ENCODE measurements around the gene HNRNPF.

Gene HNRNPF

GRCh38 chr10:43386549-43386948, 22.4 kb downstream of the HNRNPF start:
- no peak overlapping the region for H3K4me3 ChIP-seq (ENCODE audit: low read depth, low read length)
- no peak overlapping the region for H3K27ac ChIP-seq (ENCODE audit: low read depth, low read length)
- H3K27me3 ChIP-seq (ENCODE audit: control insufficient read depth, insufficient read depth, low read length), result no peaks in the 10 kb centered on the region
- H3K36me3 ChIP-seq (ENCODE audit: control insufficient read depth, insufficient read depth, low read length), result peaks cover 64% of the 10 kb centered on the region
- H3K9ac ChIP-seq (ENCODE audit: low read depth, low read length), result no peak overlapping the region
- H3K4me1 ChIP-seq (ENCODE audit: control insufficient read depth, insufficient read depth, low read length), result no peaks in the 10 kb centered on the region
- no peaks in the 10 kb centered on the region for H3K9me3 ChIP-seq (ENCODE audit: control insufficient read depth, insufficient read depth, low read length)

- Histone ChIP-seq H3K27me3 (ENCODE audit: control insufficient read depth, insufficient read depth, low read length) (no peaks in the 10 kb centered on the region), H3K27ac (ENCODE audit: low read depth, low read length) (no peak overlapping the region), H3K4me3 (ENCODE audit: low read depth, low read length) (no peak overlapping the region), H3K9ac (ENCODE audit: low read depth, low read length) (no peak overlapping the region), H3K4me1 (ENCODE audit: control insufficient read depth, insufficient read depth, low read length) (no peaks in the 10 kb centered on the region), H3K36me3 (ENCODE audit: control insufficient read depth, insufficient read depth, low read length) (peaks cover 53% of the 10 kb centered on the region), H3K9me3 (ENCODE audit: control insufficient read depth, insufficient read depth, low read length) (no peaks in the 10 kb centered on the region)
Measured at GRCh38 chr10:43385412-43386004, 23.5 kb downstream of the HNRNPF start.

GRCh38 chr10:43384252-43385221, 24.4 kb downstream of the HNRNPF start:
- Histone ChIP-seq H3K36me3 (ENCODE audit: control insufficient read depth, insufficient read depth, low read length) (peaks cover 43% of the 10 kb centered on the region), H3K27ac (ENCODE audit: low read depth, low read length) (peak overlapping the region; percentile 1), H3K9me3 (ENCODE audit: control insufficient read depth, insufficient read depth, low read length) (no peaks in the 10 kb centered on the region), H3K27me3 (ENCODE audit: control insufficient read depth, insufficient read depth, low read length) (no peaks in the 10 kb centered on the region), H3K9ac (ENCODE audit: low read depth, low read length) (no peak overlapping the region), H3K4me1 (ENCODE audit: control insufficient read depth, insufficient read depth, low read length) (no peaks in the 10 kb centered on the region), H3K4me3 (ENCODE audit: low read depth, low read length) (no peak overlapping the region)

DNA sequence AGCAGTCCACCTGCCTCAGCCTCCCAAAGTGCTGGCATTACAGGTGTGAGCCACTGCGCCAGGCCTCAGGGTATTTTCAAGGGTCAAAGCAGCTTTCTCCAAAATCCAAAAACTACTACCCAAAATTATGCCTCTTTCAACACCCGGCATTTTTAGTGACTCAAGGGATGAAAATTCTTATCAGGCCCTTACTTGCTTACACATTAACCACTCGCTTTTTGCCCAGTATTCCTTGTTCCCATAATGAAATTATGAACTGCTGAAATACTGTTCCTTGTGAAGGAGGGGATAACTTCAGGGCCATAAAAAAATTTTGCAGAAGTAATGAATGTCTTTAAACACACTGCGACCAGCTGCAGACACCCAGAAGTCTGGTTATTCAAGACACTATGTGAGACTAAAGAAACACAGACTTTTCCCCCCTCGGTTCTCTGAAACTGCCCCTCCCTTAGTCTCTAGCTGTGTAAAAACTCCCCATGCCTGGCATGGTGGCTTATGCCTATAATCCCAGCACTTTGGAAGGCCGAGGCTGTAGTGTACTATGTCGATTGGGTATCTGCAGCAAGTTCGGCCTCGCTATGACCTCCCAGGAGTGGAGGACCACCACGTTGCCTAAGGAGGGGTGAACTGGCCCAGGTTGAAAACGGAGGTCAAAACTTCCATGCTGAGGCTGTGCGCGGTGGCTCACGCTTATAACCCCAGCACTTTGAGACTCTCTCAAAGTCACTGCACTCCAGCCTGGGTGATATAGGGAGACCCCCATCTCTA, 25.6 kb downstream of the HNRNPF start:
- Histone ChIP-seq H3K4me3 (ENCODE audit: low read depth, low read length) (no peak overlapping the region), H3K4me1 (ENCODE audit: control insufficient read depth, insufficient read depth, low read length) (no peaks in the 10 kb centered on the region), H3K27ac (ENCODE audit: low read depth, low read length) (no peak overlapping the region), H3K9me3 (ENCODE audit: control insufficient read depth, insufficient read depth, low read length) (no peaks in the 10 kb centered on the region), H3K9ac (ENCODE audit: low read depth, low read length) (no peak overlapping the region), H3K36me3 (ENCODE audit: control insufficient read depth, insufficient read depth, low read length) (peaks cover 32% of the 10 kb centered on the region), H3K27me3 (ENCODE audit: control insufficient read depth, insufficient read depth, low read length) (no peaks in the 10 kb centered on the region)

DNA sequence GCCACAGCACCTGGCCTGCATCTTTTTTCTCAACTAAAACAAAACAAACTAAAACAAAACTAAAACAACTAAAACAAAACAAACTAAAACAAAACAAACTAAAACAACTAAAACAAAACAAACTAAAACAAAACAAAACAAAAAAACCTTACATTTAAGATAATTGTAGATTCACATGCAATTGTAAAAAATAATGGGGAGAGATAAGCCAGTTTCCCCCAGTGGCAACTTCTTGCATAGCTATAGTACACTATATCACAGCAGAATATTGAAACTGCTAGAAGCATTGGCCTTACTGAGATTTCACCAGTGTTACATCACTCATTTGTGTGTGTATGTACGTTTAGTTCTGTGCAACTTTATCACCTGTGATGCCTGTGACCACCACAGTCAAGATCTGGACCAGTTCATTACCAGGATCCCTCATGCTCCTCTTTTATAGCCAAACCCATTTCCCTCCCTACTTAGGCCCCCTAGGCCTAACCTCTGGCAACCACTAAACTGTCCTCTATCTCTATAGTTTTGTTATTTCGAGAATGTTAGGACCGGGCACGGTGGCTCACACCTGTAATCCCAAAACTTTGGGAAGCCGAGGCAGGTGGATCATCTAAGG, 28.3 kb downstream of the HNRNPF start:
- Histone ChIP-seq H3K9me3 (ENCODE audit: control insufficient read depth, insufficient read depth, low read length) (no peaks in the 10 kb centered on the region), H3K27ac (ENCODE audit: low read depth, low read length) (no peak overlapping the region), H3K9ac (ENCODE audit: low read depth, low read length) (no peak overlapping the region), H3K27me3 (ENCODE audit: control insufficient read depth, insufficient read depth, low read length) (no peaks in the 10 kb centered on the region), H3K4me1 (ENCODE audit: control insufficient read depth, insufficient read depth, low read length) (peaks cover 5% of the 10 kb centered on the region), H3K4me3 (ENCODE audit: low read depth, low read length) (no peak overlapping the region), H3K36me3 (ENCODE audit: control insufficient read depth, insufficient read depth, low read length) (peaks cover 5% of the 10 kb centered on the region)

DNA sequence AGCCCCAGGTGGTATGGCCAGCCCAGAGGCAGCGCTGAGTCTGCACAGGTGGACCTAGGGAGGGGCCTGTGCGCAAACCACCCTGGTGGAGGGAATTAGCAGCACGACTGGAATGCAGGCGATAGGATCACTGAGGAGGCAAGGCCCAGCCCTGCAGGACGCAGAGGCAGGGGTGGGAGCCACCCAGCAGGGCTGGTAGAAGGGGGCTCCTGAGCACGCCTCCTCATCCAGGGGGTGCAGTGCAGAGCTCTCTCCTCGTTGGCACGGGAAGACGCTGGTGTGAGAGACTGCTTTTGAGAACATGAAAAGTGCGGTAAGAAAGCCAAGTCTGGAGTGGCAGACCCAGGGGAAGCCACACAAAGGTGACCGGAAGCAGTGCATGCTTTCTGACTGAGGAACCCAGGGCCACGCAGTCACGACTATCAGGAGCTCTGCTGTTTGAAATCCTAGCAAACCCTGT, 31.5 kb downstream of the HNRNPF start:
- Histone ChIP-seq H3K27me3 (ENCODE audit: control insufficient read depth, insufficient read depth, low read length) (no peaks in the 10 kb centered on the region), H3K4me3 (ENCODE audit: low read depth, low read length) (no peak overlapping the region), H3K4me1 (ENCODE audit: control insufficient read depth, insufficient read depth, low read length) (peaks cover 13% of the 10 kb centered on the region), H3K9me3 (ENCODE audit: control insufficient read depth, insufficient read depth, low read length) (no peaks in the 10 kb centered on the region), H3K9ac (ENCODE audit: low read depth, low read length) (no peak overlapping the region), H3K27ac (ENCODE audit: low read depth, low read length) (no peak overlapping the region), H3K36me3 (ENCODE audit: control insufficient read depth, insufficient read depth, low read length) (no peaks in the 10 kb centered on the region)

GRCh38 chr10:43376828-43377423, 32.1 kb downstream of the HNRNPF start:
- H3K4me3 ChIP-seq (ENCODE audit: low read depth, low read length), result no peak overlapping the region
- peaks cover 13% of the 10 kb centered on the region for H3K4me1 ChIP-seq (ENCODE audit: control insufficient read depth, insufficient read depth, low read length)
- no peaks in the 10 kb centered on the region for H3K9me3 ChIP-seq (ENCODE audit: control insufficient read depth, insufficient read depth, low read length)
- no peaks in the 10 kb centered on the region for H3K36me3 ChIP-seq (ENCODE audit: control insufficient read depth, insufficient read depth, low read length)
- no peaks in the 10 kb centered on the region for H3K27me3 ChIP-seq (ENCODE audit: control insufficient read depth, insufficient read depth, low read length)
- H3K27ac ChIP-seq (ENCODE audit: low read depth, low read length), result no peak overlapping the region
- H3K9ac ChIP-seq (ENCODE audit: low read depth, low read length), result no peak overlapping the region

DNA sequence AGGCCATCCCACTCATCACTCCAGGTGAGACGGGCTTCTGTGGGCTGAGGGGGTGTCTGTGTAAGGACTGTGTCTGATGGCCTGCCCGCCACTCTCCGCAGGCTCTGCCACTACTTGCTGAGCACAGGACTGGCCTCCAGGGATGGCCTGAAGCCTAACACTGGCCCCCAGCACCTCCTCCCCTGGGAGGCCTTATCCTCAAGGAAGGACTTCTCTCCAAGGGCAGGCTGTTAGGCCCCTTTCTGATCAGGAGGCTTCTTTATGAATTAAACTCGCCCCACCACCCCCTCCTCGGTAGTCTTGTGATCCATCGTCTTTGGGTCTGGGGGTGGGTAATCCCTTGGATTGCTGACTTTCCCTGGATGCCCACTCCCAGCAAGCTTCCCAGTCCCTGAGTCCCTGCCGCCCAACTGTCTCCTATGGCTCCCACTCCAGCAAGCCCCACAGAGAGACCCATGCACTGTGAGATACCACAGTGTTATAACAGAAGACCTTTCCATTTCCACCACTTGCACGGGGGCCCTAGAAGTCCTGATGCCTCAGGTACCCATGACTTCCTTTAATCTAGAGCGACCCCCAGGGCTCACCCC, 32.8 kb downstream of the HNRNPF start:
- Histone ChIP-seq H3K27me3 (ENCODE audit: control insufficient read depth, insufficient read depth, low read length) (no peaks in the 10 kb centered on the region), H3K4me3 (ENCODE audit: low read depth, low read length) (no peak overlapping the region), H3K36me3 (ENCODE audit: control insufficient read depth, insufficient read depth, low read length) (no peaks in the 10 kb centered on the region), H3K4me1 (ENCODE audit: control insufficient read depth, insufficient read depth, low read length) (peaks cover 13% of the 10 kb centered on the region), H3K9ac (ENCODE audit: low read depth, low read length) (no peak overlapping the region), H3K27ac (ENCODE audit: low read depth, low read length) (no peak overlapping the region), H3K9me3 (ENCODE audit: control insufficient read depth, insufficient read depth, low read length) (no peaks in the 10 kb centered on the region)

DNA sequence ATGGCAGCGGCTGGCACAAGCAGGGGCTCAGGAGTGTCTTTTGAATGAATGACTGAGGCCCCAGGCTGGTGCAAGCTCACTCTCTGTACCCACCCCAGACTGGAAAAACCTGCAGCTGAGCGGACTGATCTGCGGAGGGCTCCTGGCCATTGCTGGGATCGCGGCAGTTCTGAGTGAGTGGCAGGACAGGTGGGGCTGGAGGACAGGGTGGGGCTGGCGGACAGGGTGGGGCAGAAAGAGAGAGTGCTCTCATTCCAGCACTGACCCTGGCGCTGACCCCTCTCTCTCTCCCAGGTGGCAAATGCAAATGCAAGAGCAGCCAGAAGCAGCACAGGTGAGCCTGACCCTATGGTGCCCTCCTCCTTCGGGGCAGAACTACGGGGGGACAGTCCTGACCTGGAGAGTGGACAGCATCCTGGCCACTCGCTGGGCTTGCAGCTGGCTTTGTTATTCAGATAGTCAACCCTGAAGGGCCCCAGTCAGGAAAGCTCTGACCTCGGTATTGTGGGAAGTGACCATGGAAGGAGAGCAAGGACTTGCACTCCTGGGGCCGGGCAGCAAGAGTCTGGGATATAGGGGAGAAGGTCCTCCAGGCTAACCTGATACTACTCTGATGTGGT, 33.5 kb downstream of the HNRNPF start:
- H3K9me3 ChIP-seq (ENCODE audit: control insufficient read depth, insufficient read depth, low read length), result no peaks in the 10 kb centered on the region
- H3K9ac ChIP-seq (ENCODE audit: low read depth, low read length), result no peak overlapping the region
- H3K36me3 ChIP-seq (ENCODE audit: control insufficient read depth, insufficient read depth, low read length), result no peaks in the 10 kb centered on the region
- H3K27ac ChIP-seq (ENCODE audit: low read depth, low read length), result no peak overlapping the region
- H3K4me1 ChIP-seq (ENCODE audit: control insufficient read depth, insufficient read depth, low read length), result peaks cover 13% of the 10 kb centered on the region
- no peak overlapping the region for H3K4me3 ChIP-seq (ENCODE audit: low read depth, low read length)
- no peaks in the 10 kb centered on the region for H3K27me3 ChIP-seq (ENCODE audit: control insufficient read depth, insufficient read depth, low read length)

GRCh38 chr10:43374194-43374593, 34.8 kb downstream of the HNRNPF start:
- Histone ChIP-seq H3K27me3 (ENCODE audit: control insufficient read depth, insufficient read depth, low read length) (no peaks in the 10 kb centered on the region), H3K4me3 (ENCODE audit: low read depth, low read length) (no peak overlapping the region), H3K9me3 (ENCODE audit: control insufficient read depth, insufficient read depth, low read length) (no peaks in the 10 kb centered on the region), H3K9ac (ENCODE audit: low read depth, low read length) (no peak overlapping the region), H3K27ac (ENCODE audit: low read depth, low read length) (no peak overlapping the region), H3K4me1 (ENCODE audit: control insufficient read depth, insufficient read depth, low read length) (peaks cover 13% of the 10 kb centered on the region), H3K36me3 (ENCODE audit: control insufficient read depth, insufficient read depth, low read length) (no peaks in the 10 kb centered on the region)

All from HUES48 (cell line).